GM19467 (cell line): Measurements from ENCODE around the gene CHMP4B.
"Not testable (repeated sequence)": the region's sequence is repeated elsewhere in the genome, so short reads cannot be mapped to it uniquely, and the experiment has no call there.

Source experiments
- ATAC-seq: cut with Tn5 transposase; IDR thresholded peaks from one replicate; pipeline ENCODE4 v1.9.1; 2021; ENCODE audit warnings: mild to moderate bottlenecking, moderate library complexity; ENCODE audit not compliant: unreplicated experiment

The CHMP4B gene

GRCh38 chr20:33789109-33789857 is 21.9 kb upstream of the CHMP4B start:
- no peak for ATAC-seq

- no peak for ATAC-seq
Observed at GRCh38 chr20:33789858-33790182, 21.3 kb upstream of the CHMP4B start.

- ATAC-seq = no peak
Observed at GRCh38 chr20:33790566-33790965, 20.6 kb upstream of the CHMP4B start.

GRCh38 chr20:33791021-33791420 is 20.1 kb upstream of the CHMP4B start:
- no peak for ATAC-seq

- no peak for ATAC-seq
Observed at GRCh38 chr20:33791540-33791939, 19.6 kb upstream of the CHMP4B start.

GRCh38 chr20:33791959-33792597 is 19.1 kb upstream of the CHMP4B start:
- ATAC-seq = no peak

- not testable (repeated sequence) for ATAC-seq
Observed at GRCh38 chr20:33792598-33792989, 18.6 kb upstream of the CHMP4B start.

- ATAC-seq = no peak
Observed at GRCh38 chr20:33793011-33793931, 17.9 kb upstream of the CHMP4B start.

GRCh38 chr20:33796263-33796906 is 14.8 kb upstream of the CHMP4B start:
- ATAC-seq = no peak

GRCh38 chr20:33796907-33797544 is 14.1 kb upstream of the CHMP4B start:
- ATAC-seq = no peak

GRCh38 chr20:33798444-33798843 is 12.7 kb upstream of the CHMP4B start:
- no peak for ATAC-seq

GRCh38 chr20:33803921-33804337 is 7.2 kb upstream of the CHMP4B start:
- no peak for ATAC-seq

GRCh38 chr20:33808388-33808787 is 2.8 kb upstream of the CHMP4B start:
- ATAC-seq = no peak

- no peak for ATAC-seq
Observed at GRCh38 chr20:33810259-33810658, 889 bp upstream of the CHMP4B start.

GRCh38 chr20:33811776-33812151 is 616 bp downstream of the CHMP4B start:
- no peak for ATAC-seq

GRCh38 chr20:33812152-33812849 is 1.2 kb downstream of the CHMP4B start:
- ATAC-seq = no peak

- ATAC-seq = no peak
Observed at GRCh38 chr20:33812908-33813462, 1.8 kb downstream of the CHMP4B start.

- ATAC-seq = no peak
Observed at GRCh38 chr20:33814238-33814712, 3.1 kb downstream of the CHMP4B start.

GRCh38 chr20:33815671-33816070 is 4.5 kb downstream of the CHMP4B start:
- no peak for ATAC-seq

- ATAC-seq = no peak
Observed at GRCh38 chr20:33816191-33816590, 5.0 kb downstream of the CHMP4B start.
